Measurements from ENCODE around the gene MOB3B.

DNA sequence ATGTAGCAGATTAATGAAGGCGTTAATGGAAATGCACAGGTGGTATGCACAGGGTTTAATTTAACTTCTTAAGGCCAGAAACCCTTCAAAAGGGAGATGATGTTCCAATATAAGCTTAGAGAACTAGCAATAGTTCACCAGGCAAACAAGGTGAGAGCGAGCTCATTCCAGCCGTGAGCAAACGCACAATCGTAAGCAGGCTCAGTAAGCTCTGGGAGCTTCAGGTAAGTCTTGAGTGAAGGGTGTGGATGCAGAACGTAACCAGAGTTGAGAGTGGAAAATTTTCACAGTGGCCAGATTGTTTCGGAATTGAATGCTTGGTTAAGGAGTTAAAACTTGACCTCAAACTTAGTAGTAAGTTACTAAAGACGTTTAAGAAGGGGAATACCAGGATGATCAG is 238.3 kb downstream of the MOB3B start:
- TF ChIP-seq ZNF70 (CRISPR knock-in tag; IDR thresholded peaks at IDR 0.05) (no peak), ZFP30 (CRISPR knock-in tag; IDR thresholded peaks at IDR 0.05) (no peak), ZFP3 (CRISPR knock-in tag; IDR thresholded peaks at IDR 0.05) (no peak), ZNF565 (CRISPR knock-in tag; conservative IDR thresholded peaks at IDR 0.05; ENCODE audit: low read depth) (no peak), ZC3H10 (CRISPR knock-in tag; IDR thresholded peaks at IDR 0.05) (no peak), RARB (CRISPR knock-in tag; IDR thresholded peaks at IDR 0.05) (no peak)
- TF ChIP-seq, protein P1, sequence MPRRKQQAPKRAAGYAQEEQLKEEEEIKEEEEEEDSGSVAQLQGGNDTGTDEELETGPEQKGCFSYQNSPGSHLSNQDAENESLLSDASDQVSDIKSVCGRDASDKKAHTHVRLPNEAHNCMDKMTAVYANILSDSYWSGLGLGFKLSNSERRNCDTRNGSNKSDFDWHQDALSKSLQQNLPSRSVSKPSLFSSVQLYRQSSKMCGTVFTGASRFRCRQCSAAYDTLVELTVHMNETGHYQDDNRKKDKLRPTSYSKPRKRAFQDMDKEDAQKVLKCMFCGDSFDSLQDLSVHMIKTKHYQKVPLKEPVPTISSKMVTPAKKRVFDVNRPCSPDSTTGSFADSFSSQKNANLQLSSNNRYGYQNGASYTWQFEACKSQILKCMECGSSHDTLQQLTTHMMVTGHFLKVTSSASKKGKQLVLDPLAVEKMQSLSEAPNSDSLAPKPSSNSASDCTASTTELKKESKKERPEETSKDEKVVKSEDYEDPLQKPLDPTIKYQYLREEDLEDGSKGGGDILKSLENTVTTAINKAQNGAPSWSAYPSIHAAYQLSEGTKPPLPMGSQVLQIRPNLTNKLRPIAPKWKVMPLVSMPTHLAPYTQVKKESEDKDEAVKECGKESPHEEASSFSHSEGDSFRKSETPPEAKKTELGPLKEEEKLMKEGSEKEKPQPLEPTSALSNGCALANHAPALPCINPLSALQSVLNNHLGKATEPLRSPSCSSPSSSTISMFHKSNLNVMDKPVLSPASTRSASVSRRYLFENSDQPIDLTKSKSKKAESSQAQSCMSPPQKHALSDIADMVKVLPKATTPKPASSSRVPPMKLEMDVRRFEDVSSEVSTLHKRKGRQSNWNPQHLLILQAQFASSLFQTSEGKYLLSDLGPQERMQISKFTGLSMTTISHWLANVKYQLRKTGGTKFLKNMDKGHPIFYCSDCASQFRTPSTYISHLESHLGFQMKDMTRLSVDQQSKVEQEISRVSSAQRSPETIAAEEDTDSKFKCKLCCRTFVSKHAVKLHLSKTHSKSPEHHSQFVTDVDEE (CRISPR knock-in tag; IDR thresholded peaks at IDR 0.05), result no peak
- TF ChIP-seq, protein P2, sequence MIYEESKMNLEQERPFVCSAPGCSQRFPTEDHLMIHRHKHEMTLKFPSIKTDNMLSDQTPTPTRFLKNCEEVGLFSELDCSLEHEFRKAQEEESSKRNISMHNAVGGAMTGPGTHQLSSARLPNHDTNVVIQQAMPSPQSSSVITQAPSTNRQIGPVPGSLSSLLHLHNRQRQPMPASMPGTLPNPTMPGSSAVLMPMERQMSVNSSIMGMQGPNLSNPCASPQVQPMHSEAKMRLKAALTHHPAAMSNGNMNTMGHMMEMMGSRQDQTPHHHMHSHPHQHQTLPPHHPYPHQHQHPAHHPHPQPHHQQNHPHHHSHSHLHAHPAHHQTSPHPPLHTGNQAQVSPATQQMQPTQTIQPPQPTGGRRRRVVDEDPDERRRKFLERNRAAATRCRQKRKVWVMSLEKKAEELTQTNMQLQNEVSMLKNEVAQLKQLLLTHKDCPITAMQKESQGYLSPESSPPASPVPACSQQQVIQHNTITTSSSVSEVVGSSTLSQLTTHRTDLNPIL (CRISPR knock-in tag; IDR thresholded peaks at IDR 0.05; ENCODE audit: low read depth), result no peak

All from SK-N-SH treated with all-trans-retinoic acid at 6 μM for 48 hours (cell line).